Measurements from ENCODE around the gene PDE8A. TPM values are rescaled to one million over a fixed set of nuclear protein-coding genes. Genes with fewer than 3 reads are reported as not detected.

Gene PDE8A
- total and polyA plus RNA-seq, 2 donors (not counting 1 experiment from before 2014, with no cell fraction given): 17.4 to 51.1 TPM

DNA sequence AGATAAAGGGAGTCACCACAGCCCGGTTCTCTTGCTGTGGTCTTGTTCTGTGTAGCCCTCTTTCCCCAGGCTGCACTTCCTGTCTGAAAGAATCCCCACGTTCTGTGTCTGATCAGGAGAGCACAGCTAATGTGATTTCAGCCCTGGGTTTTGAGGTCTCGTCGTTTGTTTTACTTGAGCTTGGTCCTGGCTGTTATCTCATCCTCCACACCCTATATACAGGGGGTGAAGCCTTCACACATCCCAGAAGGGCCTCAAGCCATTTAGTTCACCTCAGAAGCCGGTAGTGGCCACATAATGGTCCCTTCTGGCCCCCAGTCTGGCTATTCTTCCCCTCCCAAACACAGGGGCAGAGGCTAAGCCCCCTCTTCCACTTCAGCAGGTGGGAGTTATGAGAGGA lies 115.6 kb downstream of the PDE8A start:
- WGBS (ENCODE audit: insufficient coverage): 80% methylated on average over 2 of the region's 5 CpGs
- Histone ChIP-seq H3K4me2 (replicated peaks; ENCODE audit: low read depth, low read length, poor library complexity, severe bottlenecking) (no peak overlapping the region), H3K79me2 (ENCODE audit: control insufficient read depth, insufficient read depth, low read length) (no peaks in the 10 kb centered on the region), H3K9ac (ENCODE audit: low read length) (no peak overlapping the region), H3K9me3 (ENCODE audit: control extremely low read depth in 1 of 3, control insufficient read depth in 2 of 3, insufficient read depth in 1 of 3, low read length in 2 of 3) (no peaks in the 10 kb centered on the region), H3K27me3 (replicated peaks in 1 of 4; ENCODE audit: control extremely low read depth in 1 of 4, control insufficient read depth in 3 of 4, insufficient read depth in 4 of 4, low read length in 3 of 4) (no peaks in the 10 kb centered on the region), H2AFZ (ENCODE audit: insufficient read depth, low read depth, low read length, poor library complexity, severe bottlenecking) (no peak overlapping the region), H4K20me1 (ENCODE audit: control insufficient read depth, insufficient read depth, low read length, poor library complexity, severe bottlenecking) (no peaks in the 10 kb centered on the region), H3K27ac (ENCODE audit: low read length in 2 of 2) (no peak overlapping the region), H3K36me3 (replicated peaks in 1 of 2; ENCODE audit: control extremely low read depth in 1 of 2, control insufficient read depth in 1 of 2, extremely low read depth in 1 of 2, insufficient read depth in 2 of 2, low read length in 1 of 2) (peaks cover 1 to 14% of the 10 kb centered on the region in 2 experiments), H3K4me1 (ENCODE audit: control insufficient read depth in 2 of 2, insufficient read depth in 2 of 2, low read length in 2 of 2) (peaks cover 0 to 2% of the 10 kb centered on the region in 2 donors), H3K4me3 (ENCODE audit: control extremely low read depth in 1 of 5, extremely low read depth in 1 of 5, insufficient read depth in 1 of 5, low read depth in 2 of 5, low read length in 4 of 5) (no peak overlapping the region)
- no peaks in the 10 kb centered on the region for H3K4me1 Mint-ChIP-seq
- DNase-seq (no peak), ATAC-seq (ENCODE audit: low read depth) (no peak)
- ChIA-PET CTCF (no interaction called here), POLR2A (no interaction called here)
- H3K4me3 Mint-ChIP-seq: no peak overlapping the region
- no peak overlapping the region for H3K27ac Mint-ChIP-seq
- H3K27me3 Mint-ChIP-seq: no peaks in the 10 kb centered on the region
- intact Hi-C loops (cut with micrococcal nuclease): no loop called here
- TF ChIP-seq EZH2 (IDR thresholded peaks at IDR 0.05; ENCODE audit: borderline replicate concordance, insufficient read depth, low read depth, low read length, poor library complexity, severe bottlenecking): no peak
- H3K9me3 Mint-ChIP-seq (ENCODE audit: insufficient read depth): no peaks in the 10 kb centered on the region

GRCh38 chr15:85097725-85098124 lies 116.1 kb downstream of the PDE8A start:
- Histone ChIP-seq H3K36me3 (replicated peaks in 1 of 2; ENCODE audit: control extremely low read depth in 1 of 2, control insufficient read depth in 1 of 2, extremely low read depth in 1 of 2, insufficient read depth in 2 of 2, low read length in 1 of 2) (peaks cover 1 to 9% of the 10 kb centered on the region in 2 experiments), H3K4me1 (ENCODE audit: control insufficient read depth in 2 of 2, insufficient read depth in 2 of 2, low read length in 2 of 2) (peaks cover 0 to 2% of the 10 kb centered on the region in 2 donors), H3K79me2 (ENCODE audit: control insufficient read depth, insufficient read depth, low read length) (no peaks in the 10 kb centered on the region), H3K4me2 (replicated peaks; ENCODE audit: low read depth, low read length, poor library complexity, severe bottlenecking) (no peak overlapping the region), H3K4me3 (ENCODE audit: control extremely low read depth in 1 of 5, extremely low read depth in 1 of 5, insufficient read depth in 1 of 5, low read depth in 2 of 5, low read length in 4 of 5) (no peak overlapping the region), H3K9ac (ENCODE audit: low read length) (no peak overlapping the region), H3K9me3 (ENCODE audit: control extremely low read depth in 1 of 3, control insufficient read depth in 2 of 3, insufficient read depth in 1 of 3, low read length in 2 of 3) (no peaks in the 10 kb centered on the region), H3K27me3 (replicated peaks in 1 of 4; ENCODE audit: control extremely low read depth in 1 of 4, control insufficient read depth in 3 of 4, insufficient read depth in 4 of 4, low read length in 3 of 4) (no peaks in the 10 kb centered on the region), H2AFZ (ENCODE audit: insufficient read depth, low read depth, low read length, poor library complexity, severe bottlenecking) (no peak overlapping the region), H4K20me1 (ENCODE audit: control insufficient read depth, insufficient read depth, low read length, poor library complexity, severe bottlenecking) (no peaks in the 10 kb centered on the region), H3K27ac (ENCODE audit: low read length in 2 of 2) (no peak overlapping the region)
- H3K9me3 Mint-ChIP-seq (ENCODE audit: insufficient read depth): no peaks in the 10 kb centered on the region
- ATAC-seq (ENCODE audit: low read depth) (no peak), DNase-seq (no peak)
- no peaks in the 10 kb centered on the region for H3K4me1 Mint-ChIP-seq
- no peaks in the 10 kb centered on the region for H3K27me3 Mint-ChIP-seq
- H3K27ac Mint-ChIP-seq: no peak overlapping the region
- TF ChIP-seq, protein P1, sequence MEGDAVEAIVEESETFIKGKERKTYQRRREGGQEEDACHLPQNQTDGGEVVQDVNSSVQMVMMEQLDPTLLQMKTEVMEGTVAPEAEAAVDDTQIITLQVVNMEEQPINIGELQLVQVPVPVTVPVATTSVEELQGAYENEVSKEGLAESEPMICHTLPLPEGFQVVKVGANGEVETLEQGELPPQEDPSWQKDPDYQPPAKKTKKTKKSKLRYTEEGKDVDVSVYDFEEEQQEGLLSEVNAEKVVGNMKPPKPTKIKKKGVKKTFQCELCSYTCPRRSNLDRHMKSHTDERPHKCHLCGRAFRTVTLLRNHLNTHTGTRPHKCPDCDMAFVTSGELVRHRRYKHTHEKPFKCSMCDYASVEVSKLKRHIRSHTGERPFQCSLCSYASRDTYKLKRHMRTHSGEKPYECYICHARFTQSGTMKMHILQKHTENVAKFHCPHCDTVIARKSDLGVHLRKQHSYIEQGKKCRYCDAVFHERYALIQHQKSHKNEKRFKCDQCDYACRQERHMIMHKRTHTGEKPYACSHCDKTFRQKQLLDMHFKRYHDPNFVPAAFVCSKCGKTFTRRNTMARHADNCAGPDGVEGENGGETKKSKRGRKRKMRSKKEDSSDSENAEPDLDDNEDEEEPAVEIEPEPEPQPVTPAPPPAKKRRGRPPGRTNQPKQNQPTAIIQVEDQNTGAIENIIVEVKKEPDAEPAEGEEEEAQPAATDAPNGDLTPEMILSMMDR (IDR thresholded peaks at IDR 0.05): no peak
- no peak for TF ChIP-seq EZH2 (IDR thresholded peaks at IDR 0.05; ENCODE audit: borderline replicate concordance, insufficient read depth, low read depth, low read length, poor library complexity, severe bottlenecking)
- WGBS (ENCODE audit: insufficient coverage): no CpG with 5 or more reads among the region's 2 CpGs
- CTCF ChIA-PET: no interaction called here
- H3K4me3 Mint-ChIP-seq: no peak overlapping the region
- POLR2A ChIA-PET: no interaction called here
- intact Hi-C loops (cut with micrococcal nuclease): no loop called here

Measured in B cell (primary cell).